Aortic smooth muscle cell (primary cell): ENCODE results near the gene TOM1L2. TPM values are rescaled to one million over a fixed set of nuclear protein-coding genes. Genes with fewer than 3 reads are reported as not detected.

Experiments
- total RNA-seq: library from RNA; depleted of rRNA; stranded (reverse); fragments of >200 nt; gene quantifications from 2 replicates; pipeline ENCODE4 v1.2.3, GENCODE V29; 2014

The TOM1L2 gene
- total RNA-seq: 33.2 and 40.4 TPM in 2 replicates

DNA sequence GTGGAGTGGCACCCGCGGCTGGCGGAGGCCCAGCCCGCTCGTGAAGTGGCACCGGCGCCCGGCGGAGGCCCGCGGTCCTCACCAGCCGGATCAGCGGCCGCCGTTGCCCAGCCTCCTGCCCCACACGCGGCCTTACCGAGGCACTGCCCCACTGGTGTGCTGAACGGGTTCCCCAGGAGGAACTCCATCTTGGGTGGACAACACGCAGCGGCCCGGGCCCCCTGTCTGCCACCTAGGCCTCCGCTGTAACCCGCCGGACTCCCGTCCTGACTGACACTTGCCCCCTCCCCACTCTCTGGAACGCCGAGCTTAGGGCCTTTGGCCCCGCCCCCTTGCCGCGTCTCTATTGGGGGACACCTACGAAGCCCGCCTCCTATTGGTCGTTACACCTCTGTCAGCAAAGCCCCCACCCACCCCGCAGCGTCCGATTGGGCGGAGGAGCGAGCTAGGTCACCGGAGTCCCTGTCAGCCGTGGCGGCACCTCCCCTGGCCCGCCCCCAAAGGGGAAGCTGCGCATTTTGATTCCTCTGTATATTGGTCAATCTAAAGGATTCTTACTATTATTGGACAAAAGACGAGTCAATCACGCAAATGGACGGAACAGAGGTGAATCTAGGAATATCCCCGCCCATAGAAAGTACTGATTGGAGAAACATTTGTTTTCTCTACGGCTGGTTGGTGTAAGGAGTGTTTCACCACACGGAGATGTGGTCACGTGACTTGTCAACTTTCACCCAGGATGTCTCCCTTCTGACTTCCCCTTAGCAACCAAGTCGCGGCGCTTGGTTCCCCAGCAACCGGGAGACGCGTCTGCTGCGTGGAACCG, at the start of gene TOM1L2, which contains the start of gene DRC3:
TOM1L2 (minus strand) TSS at position 275 of the 826 bp plus-strand sequence; CDS start at position 188, 87 bp downstream.
DRC3 (plus strand) TSS at position 737 of the 826 bp plus-strand sequence. CDS start 4,737 bp downstream, outside the sequence.

GRCh38 chr17:17836818-17837379, 135.3 kb downstream of the TOM1L2 start, which contains the start of gene SREBF1:
TSS of gene SREBF1 (minus strand) at chr17:17836986. CDS start at chr17:17836817, 169 bp downstream.

Other genes starting within 250 kb of the TOM1L2 start
- gene SREBF1, start 135.4 kb downstream of the TOM1L2 start, total RNA-seq: 43.2 and 73.2 TPM in 2 replicates
- gene DRC3, start 462 bp upstream of the TOM1L2 start, total RNA-seq: 0.66 and 0.81 TPM in 2 replicates
- 12.9 and 14.4 TPM in 2 replicates for gene ATPAF2, start 66.8 kb upstream of the TOM1L2 start, total RNA-seq
- 4.0 and 5.3 TPM in 2 replicates for gene GID4, start 67.0 kb upstream of the TOM1L2 start, total RNA-seq
- gene DRG2, start 115.5 kb upstream of the TOM1L2 start, total RNA-seq: 27.7 and 28.5 TPM in 2 replicates
- 0.99 and 1.6 TPM in 2 replicates for gene MYO15A, start 136.4 kb upstream of the TOM1L2 start, total RNA-seq
- gene ALKBH5, start 211.4 kb upstream of the TOM1L2 start, total RNA-seq: 89.7 and 115 TPM in 2 replicates